ENCODE results near the gene BMP7.
"Not testable (repeated sequence)": the region's sequence is repeated elsewhere in the genome, so short reads cannot be mapped to it uniquely, and the experiment has no call there.

BMP7 gene

DNA sequence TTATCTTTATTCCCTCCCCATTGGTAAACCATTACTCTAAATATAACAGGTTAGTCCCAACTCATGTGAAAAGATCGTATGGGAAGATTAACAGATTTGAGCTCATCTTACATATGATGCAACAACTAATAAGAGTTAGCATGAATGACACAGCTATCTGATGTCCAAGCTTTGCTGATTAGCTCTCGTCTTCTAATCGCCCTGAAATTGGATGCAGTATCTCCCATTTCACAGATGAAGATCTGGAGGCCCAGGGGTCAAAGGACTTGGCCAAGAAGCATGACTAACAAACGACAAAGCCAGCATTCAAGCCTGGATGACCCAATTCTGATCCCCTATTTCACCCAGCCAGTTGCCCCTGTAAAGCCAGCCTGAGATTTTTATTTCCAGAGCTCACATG, 8.4 kb upstream of the BMP7 start:
- no peak for DNase-seq (ENCODE audit: low read depth)
- H3K36me3 ChIP-seq (ENCODE audit: control insufficient read depth, insufficient read depth, low read length, severe bottlenecking), result no peaks in the 10 kb centered on the region
- H3K4me3 ChIP-seq (ENCODE audit: low read length), result no peak overlapping the region
- peaks cover 67% of the 10 kb centered on the region for H3K27me3 ChIP-seq (replicated peaks; ENCODE audit: control insufficient read depth, insufficient read depth, low read length)
- H3K9me3 ChIP-seq (ENCODE audit: control insufficient read depth, low read length), result peaks cover 11% of the 10 kb centered on the region
- no peaks in the 10 kb centered on the region for H3K4me1 ChIP-seq (ENCODE audit: control insufficient read depth, insufficient read depth, low read length)
- no peak overlapping the region for H3K9ac ChIP-seq (ENCODE audit: low read length)

DNA sequence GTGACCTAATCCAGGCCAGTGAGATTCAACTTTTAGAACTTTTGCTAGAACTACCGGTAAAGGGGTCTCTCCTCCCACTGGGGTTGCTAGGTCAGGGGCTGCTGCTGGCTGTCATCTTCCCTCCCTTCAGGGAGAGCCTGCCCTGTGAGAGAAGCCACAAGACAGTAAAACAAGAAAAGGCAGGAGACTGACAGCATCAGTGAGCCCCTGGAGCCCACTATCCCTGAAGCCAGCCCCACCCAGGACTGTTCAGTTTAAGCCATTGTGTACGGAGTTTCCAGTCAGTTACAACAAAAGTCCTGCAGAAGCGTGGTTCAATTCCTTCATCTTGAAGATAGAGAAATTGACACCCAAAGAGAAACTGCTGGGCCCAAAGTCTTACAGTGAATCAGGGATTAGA, 7.9 kb upstream of the BMP7 start:
- DNase-seq (ENCODE audit: low read depth), result no peak
- H3K9ac ChIP-seq (ENCODE audit: low read length), result no peak overlapping the region
- H3K36me3 ChIP-seq (ENCODE audit: control insufficient read depth, insufficient read depth, low read length, severe bottlenecking), result no peaks in the 10 kb centered on the region
- H3K4me1 ChIP-seq (ENCODE audit: control insufficient read depth, insufficient read depth, low read length), result no peaks in the 10 kb centered on the region
- H3K27me3 ChIP-seq (replicated peaks; ENCODE audit: control insufficient read depth, insufficient read depth, low read length), result peaks cover 69% of the 10 kb centered on the region
- peaks cover 11% of the 10 kb centered on the region for H3K9me3 ChIP-seq (ENCODE audit: control insufficient read depth, low read length)
- no peak overlapping the region for H3K4me3 ChIP-seq (ENCODE audit: low read length)

DNA sequence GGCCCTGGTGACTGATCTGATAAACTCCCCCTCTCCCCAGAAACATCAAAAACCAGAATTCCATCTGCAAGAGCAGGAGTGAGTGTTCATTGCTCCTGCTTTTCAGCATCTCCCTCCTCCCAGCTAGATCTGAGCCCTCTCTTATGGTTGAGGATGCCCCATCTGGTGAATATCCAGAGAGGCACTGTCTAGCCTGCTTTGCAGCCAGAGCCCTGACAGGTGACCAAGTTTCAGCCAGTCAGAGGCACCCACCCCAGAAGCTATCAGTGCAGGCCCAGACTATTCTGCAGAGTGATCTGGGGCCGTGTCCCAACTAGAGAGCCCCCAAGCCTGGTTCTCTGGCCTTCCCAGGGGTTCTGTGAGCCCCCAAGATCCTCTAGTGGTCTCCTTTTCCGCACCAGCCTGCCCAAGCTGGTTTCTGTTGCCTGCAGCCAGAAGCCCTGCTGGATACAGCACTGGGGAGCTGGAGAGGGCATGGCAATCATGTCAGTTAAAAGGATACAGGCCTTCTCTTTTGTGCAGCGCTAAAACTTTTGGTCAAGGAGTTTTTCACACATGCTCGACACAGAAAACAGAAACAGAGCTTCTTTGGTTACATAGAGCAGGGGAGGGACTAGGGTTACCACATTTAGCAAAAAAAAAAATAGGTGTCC, 6.6 kb upstream of the BMP7 start:
- DNase-seq (ENCODE audit: low read depth), result no peak
- H3K36me3 ChIP-seq (ENCODE audit: control insufficient read depth, insufficient read depth, low read length, severe bottlenecking), result no peaks in the 10 kb centered on the region
- no peak overlapping the region for H3K4me3 ChIP-seq (ENCODE audit: low read length)
- no peak overlapping the region for H3K9ac ChIP-seq (ENCODE audit: low read length)
- peaks cover 11% of the 10 kb centered on the region for H3K9me3 ChIP-seq (ENCODE audit: control insufficient read depth, low read length)
- peaks cover 78% of the 10 kb centered on the region for H3K27me3 ChIP-seq (replicated peaks; ENCODE audit: control insufficient read depth, insufficient read depth, low read length)
- no peaks in the 10 kb centered on the region for H3K4me1 ChIP-seq (ENCODE audit: control insufficient read depth, insufficient read depth, low read length)

DNA sequence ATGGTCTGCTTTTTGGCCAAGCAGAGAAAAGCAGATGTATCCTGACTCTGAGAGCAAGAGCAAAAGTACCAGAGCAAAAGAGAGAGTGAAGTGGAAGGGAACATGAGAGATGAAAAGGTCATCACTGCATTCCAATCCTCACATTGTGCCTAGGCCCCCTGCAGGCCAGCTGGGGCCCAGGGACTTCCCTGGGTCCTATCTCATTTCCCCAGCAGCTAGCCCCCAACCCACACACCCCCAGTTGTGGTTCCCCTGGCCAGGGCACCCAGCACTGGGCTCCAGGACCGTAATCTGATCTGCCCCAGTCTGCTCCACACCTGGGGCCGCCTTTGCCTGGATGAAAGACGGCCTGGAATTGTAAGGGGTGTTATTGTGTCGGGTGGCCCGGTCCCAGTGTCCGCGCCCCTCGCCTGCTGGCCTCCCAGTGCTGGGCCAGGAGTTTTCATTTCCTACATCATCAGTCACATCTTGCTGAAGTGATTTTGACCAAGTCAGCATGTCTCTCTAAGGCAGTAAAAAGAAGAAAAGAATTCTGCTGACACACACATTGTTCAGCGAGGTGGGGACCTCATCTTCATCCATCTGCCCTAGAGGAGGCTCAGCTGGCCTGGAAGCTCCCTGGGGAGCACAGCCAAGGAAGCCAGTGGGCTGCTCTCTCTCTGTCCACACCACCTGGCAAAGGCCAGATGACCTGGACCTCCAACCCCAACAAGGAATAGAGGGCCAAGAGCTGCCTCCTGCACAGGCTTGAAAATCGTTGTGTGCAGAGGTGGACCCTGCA, 4.0 kb upstream of the BMP7 start:
- no peaks in the 10 kb centered on the region for H3K36me3 ChIP-seq (ENCODE audit: control insufficient read depth, insufficient read depth, low read length, severe bottlenecking)

DNA sequence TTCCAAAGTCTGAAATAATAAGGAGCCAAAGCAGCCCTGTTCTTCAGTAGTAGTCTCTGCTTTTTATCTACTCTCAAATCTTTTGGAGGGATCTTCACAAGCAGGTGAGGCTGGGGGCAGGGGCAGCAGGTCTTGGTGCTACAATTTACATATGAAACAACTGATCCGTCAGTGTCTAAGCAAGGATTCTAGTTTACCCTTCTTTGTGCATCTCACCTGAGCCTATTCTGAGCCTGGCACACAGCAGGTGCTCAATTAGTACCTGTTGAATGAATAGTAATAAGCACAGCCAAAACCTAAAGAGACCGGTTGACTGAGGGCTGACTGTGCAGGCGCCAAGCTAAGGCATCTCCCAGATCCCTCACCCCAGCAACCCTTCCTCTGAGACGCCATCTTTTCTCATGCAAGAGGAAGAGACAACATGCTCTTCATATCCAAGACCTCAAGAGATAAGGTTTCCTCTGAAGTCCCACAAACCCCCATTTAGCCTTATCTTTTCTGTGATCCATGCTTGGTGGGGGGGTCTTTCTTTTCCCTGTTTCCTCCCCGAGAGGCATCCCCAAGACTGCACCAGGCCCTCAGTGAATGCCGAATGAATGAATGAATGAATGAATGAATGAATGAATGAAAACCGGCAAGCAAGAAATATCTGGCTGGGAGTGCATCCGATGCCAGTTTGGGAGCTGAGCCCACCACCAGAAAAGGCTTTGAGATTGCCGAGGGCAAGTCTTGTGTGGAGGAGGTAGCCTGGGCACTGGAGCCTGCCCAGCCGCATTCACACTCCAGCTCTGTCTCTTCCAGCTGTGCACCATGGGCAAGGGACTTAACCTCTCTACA, 2.9 kb upstream of the BMP7 start:
- Histone ChIP-seq H3K9ac (ENCODE audit: low read length) (no peak overlapping the region), H3K27me3 (replicated peaks; ENCODE audit: control insufficient read depth, insufficient read depth, low read length) (peaks cover 73% of the 10 kb centered on the region), H3K36me3 (ENCODE audit: control insufficient read depth, insufficient read depth, low read length, severe bottlenecking) (no peaks in the 10 kb centered on the region), H3K4me1 (ENCODE audit: control insufficient read depth, insufficient read depth, low read length) (no peaks in the 10 kb centered on the region), H3K9me3 (ENCODE audit: control insufficient read depth, low read length) (peaks cover 11% of the 10 kb centered on the region), H3K4me3 (ENCODE audit: low read length) (no peak overlapping the region)
- no peak for DNase-seq (ENCODE audit: low read depth)

More for the DNA sequence above, 4.0 kb upstream of the BMP7 start:
- Histone ChIP-seq H3K4me3 (ENCODE audit: low read length) (no peak overlapping the region), H3K9me3 (ENCODE audit: control insufficient read depth, low read length) (peaks cover 11% of the 10 kb centered on the region), H3K4me1 (ENCODE audit: control insufficient read depth, insufficient read depth, low read length) (no peaks in the 10 kb centered on the region), H3K27me3 (replicated peaks; ENCODE audit: control insufficient read depth, insufficient read depth, low read length) (peaks cover 74% of the 10 kb centered on the region), H3K9ac (ENCODE audit: low read length) (no peak overlapping the region)
- DNase-seq (ENCODE audit: low read depth), result no peak

DNA sequence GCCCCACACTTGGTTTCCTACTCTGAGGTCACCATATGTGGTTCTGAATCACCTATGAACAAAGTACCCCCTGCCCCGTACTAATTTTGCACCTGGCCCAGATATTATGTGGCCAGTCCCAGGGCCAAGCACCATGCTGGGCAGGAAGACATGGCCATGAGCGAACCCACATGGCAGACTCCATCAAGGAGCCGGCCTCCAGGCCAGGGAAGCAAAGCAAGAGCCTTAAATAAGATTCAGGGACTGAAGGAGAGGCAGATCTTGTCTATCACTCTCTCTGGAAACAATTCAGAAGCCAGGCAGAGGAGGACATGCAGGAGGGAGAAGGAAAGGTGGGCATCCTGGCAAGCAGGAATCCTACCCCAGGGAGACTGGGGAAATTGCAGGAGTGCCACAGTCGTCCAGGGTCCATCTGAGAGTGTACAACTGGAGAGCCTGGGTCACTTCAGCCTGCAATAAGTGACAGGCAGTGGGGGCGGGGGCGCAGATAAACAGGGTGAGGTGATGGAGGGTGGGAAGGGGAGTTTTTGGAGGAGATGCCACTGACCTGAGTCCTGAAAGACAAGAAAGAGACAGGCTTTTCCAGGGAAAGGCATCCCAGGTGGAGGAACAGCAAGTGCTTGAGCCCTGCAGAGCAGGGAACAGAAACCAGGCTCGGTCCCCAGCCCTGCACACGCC, 2.1 kb upstream of the BMP7 start:
- Histone ChIP-seq H3K9ac (ENCODE audit: low read length) (no peak overlapping the region), H3K4me1 (ENCODE audit: control insufficient read depth, insufficient read depth, low read length) (no peaks in the 10 kb centered on the region), H3K27me3 (replicated peaks; ENCODE audit: control insufficient read depth, insufficient read depth, low read length) (peaks cover 76% of the 10 kb centered on the region), H3K36me3 (ENCODE audit: control insufficient read depth, insufficient read depth, low read length, severe bottlenecking) (no peaks in the 10 kb centered on the region), H3K9me3 (ENCODE audit: control insufficient read depth, low read length) (peaks cover 11% of the 10 kb centered on the region), H3K4me3 (ENCODE audit: low read length) (no peak overlapping the region)
- no peak for DNase-seq (ENCODE audit: low read depth)

DNA sequence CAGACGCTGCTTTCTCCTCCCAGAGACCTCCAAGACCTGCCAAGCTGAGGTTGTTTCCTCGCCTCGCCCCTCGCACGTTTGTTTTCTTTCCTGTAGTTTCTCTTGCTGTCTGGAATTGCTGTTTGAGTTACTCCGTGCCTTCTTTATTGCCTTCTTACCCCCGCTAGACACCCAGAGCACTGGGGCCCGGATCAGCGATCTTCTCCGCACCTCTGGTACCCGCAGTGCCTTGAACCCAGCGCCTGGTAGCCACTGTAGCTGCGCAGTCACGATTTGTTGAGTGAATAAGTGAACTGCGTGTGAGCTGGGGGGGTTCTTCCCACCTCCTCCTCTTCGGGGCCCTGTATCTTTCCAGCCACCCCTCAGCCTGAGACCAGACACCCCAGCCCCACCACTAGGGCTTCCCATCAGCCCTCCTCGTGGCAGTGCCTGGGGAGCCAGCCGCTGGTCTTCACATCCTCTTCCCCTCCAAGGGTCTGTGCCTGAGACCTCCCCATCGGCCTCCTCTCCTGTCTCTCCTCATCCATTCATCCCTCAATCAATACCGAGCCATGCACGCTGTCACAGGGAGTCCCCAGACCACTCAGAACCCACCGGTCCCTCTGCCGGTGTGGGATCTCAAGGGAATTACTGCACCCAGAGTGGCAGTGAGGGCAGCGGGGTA, 849 bp upstream of the BMP7 start:
- Histone ChIP-seq H3K9ac (ENCODE audit: low read length) (no peak overlapping the region), H3K9me3 (ENCODE audit: control insufficient read depth, low read length) (peaks cover 11% of the 10 kb centered on the region), H3K27me3 (replicated peaks; ENCODE audit: control insufficient read depth, insufficient read depth, low read length) (peaks cover 80% of the 10 kb centered on the region), H3K4me1 (ENCODE audit: control insufficient read depth, insufficient read depth, low read length) (no peaks in the 10 kb centered on the region), H3K36me3 (ENCODE audit: control insufficient read depth, insufficient read depth, low read length, severe bottlenecking) (no peaks in the 10 kb centered on the region), H3K4me3 (ENCODE audit: low read length) (no peak overlapping the region)
- no peak for DNase-seq (ENCODE audit: low read depth)

DNA sequence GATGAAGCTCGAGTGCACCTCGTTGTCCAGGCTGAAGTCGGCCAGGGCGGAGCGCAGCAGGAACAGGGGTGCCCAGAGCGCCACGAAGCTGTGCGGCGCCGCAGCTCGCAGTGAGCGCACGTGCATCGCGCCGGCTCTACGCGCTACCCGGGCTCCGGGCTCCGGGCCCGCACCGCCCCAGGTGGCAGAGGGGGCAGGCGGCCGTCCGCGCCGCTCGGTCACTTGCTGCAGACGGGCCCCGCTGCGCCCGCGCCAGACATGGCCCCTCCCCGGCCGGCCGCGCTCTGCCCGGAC, 497 bp downstream of the BMP7 start:
- H3K4me1 ChIP-seq (ENCODE audit: control insufficient read depth, insufficient read depth, low read length), result no peaks in the 10 kb centered on the region
- H3K27me3 ChIP-seq (replicated peaks; ENCODE audit: control insufficient read depth, insufficient read depth, low read length), result peaks cover 81% of the 10 kb centered on the region
- no peak overlapping the region for H3K9ac ChIP-seq (ENCODE audit: low read length)
- peaks cover 5% of the 10 kb centered on the region for H3K9me3 ChIP-seq (ENCODE audit: control insufficient read depth, low read length)
- no peaks in the 10 kb centered on the region for H3K36me3 ChIP-seq (ENCODE audit: control insufficient read depth, insufficient read depth, low read length, severe bottlenecking)
- DNase-seq (ENCODE audit: low read depth), result no peak
- no peak overlapping the region for H3K4me3 ChIP-seq (ENCODE audit: low read length)

DNA sequence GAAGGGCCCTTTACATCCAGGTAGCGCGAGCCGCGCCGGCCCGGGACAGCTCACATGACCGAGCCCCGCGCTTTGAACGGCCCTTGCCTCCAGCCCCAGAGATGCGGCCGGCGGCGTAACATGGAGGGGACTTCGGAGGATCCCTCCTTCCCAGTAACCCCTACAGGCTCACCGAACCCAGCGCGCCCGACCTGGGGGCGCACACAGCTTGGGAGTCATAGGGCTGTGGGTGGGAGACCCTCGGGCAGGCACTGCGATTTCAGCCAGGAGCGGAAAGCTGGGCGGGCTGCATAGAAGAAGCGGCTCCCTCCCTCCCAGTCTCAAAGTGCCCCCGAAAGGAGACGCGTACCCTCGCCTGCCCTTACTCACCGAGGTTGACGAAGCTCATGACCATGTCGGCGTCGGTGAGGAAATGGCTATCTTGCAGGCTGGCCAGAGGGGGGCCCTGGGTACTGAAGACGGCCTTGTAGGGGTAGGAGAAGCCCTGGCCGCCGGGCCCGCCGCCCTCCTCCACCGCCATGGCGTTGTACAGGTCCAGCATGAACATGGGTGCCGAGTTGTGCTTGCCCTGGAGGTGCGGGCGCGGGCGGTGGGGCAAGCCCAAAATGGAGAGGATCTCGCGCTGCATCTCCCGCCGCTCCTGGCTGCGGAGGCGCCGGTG, 975 bp downstream of the BMP7 start:
- DNase-seq (ENCODE audit: low read depth), result no peak
- peaks cover under 1% of the 10 kb centered on the region for H3K9me3 ChIP-seq (ENCODE audit: control insufficient read depth, low read length)
- H3K27me3 ChIP-seq (replicated peaks; ENCODE audit: control insufficient read depth, insufficient read depth, low read length), result peaks cover 81% of the 10 kb centered on the region
- H3K4me3 ChIP-seq (ENCODE audit: low read length), result no peak overlapping the region
- no peaks in the 10 kb centered on the region for H3K4me1 ChIP-seq (ENCODE audit: control insufficient read depth, insufficient read depth, low read length)
- H3K9ac ChIP-seq (ENCODE audit: low read length), result no peak overlapping the region
- no peaks in the 10 kb centered on the region for H3K36me3 ChIP-seq (ENCODE audit: control insufficient read depth, insufficient read depth, low read length, severe bottlenecking)

DNA sequence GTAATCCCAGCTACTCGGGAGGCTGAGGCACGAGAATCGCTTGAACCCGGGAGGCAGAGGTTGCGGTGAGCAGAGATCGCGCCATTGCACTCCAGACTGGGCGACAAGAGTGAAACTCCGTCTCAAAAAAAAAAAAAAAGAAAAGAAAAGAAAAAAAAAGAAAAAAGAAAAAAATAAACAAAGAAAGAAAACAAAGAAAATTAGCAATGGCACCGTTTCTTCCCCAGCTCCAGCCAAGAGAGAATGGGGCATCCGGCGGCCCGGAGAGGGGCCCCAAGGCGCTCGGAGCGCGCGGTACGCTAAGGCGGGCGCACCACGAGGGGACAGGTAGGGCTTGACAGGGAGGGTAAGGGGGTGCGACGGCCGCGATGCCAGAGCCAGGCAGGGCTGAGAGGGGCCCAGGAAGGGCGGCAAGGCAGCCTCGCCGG, 1.5 kb downstream of the BMP7 start:
- H3K9ac ChIP-seq (ENCODE audit: low read length); H3K4me1 ChIP-seq (ENCODE audit: control insufficient read depth, insufficient read depth, low read length); H3K4me3 ChIP-seq (ENCODE audit: low read length); H3K36me3 ChIP-seq (ENCODE audit: control insufficient read depth, insufficient read depth, low read length, severe bottlenecking); H3K9me3 ChIP-seq (ENCODE audit: control insufficient read depth, low read length); DNase-seq (ENCODE audit: low read depth): not testable (repeated sequence)
- H3K27me3 ChIP-seq (replicated peaks; ENCODE audit: control insufficient read depth, insufficient read depth, low read length), result peaks cover 86% of the 10 kb centered on the region

All from adipocyte (in vitro differentiated cells).